Bronchial epithelial cell (primary cell): Measurements from ENCODE around the gene APPL1. TPM values are rescaled to one million over a fixed set of nuclear protein-coding genes. Genes with fewer than 3 reads are reported as not detected.

ENCODE experiments used
- DNase-seq: peaks from one replicate; pipeline ENCODE4 v3.0.0-alpha.2; 2010; ENCODE audit warnings: low read depth
- FAIRE-seq: peaks from 2 replicates; lab custom pipeline; 2011; peaks lifted over from hg19 to GRCh38; lab: Jason Lieb, UNC
- H3K27me3 ChIP-seq: 2 replicates; pipeline ENCODE4 v1.5.1; 2011; ENCODE audit warnings: low read length; ENCODE audit not compliant: control insufficient read depth, insufficient read depth
- H3K36me3 ChIP-seq: 2 replicates; pipeline ENCODE4 v1.5.1; 2011; ENCODE audit warnings: low read length; ENCODE audit not compliant: control insufficient read depth, insufficient read depth
- H3K4me3 ChIP-seq: 2 replicates; pipeline ENCODE4 v1.5.1; 2011; ENCODE audit warnings: mild to moderate bottlenecking, low read depth, low read length, control low read depth
- CTCF ChIP-seq: IDR thresholded peaks from 2 replicates; pipeline ENCODE4 v1.5.1; 2011; ENCODE audit warnings: mild to moderate bottlenecking, moderate library complexity, low read length, control low read depth, inconsistent platforms; ENCODE audit not compliant: insufficient read depth, severe bottlenecking
- total RNA-seq: library from RNA; depleted of rRNA; stranded (reverse); fragments of >200 nt; gene quantifications from 2 replicates; pipeline ENCODE4 v1.2.1, GENCODE V29; 2014

Gene APPL1
- total RNA-seq, 1 donor from 2014 or later: 29.5 TPM

DNA sequence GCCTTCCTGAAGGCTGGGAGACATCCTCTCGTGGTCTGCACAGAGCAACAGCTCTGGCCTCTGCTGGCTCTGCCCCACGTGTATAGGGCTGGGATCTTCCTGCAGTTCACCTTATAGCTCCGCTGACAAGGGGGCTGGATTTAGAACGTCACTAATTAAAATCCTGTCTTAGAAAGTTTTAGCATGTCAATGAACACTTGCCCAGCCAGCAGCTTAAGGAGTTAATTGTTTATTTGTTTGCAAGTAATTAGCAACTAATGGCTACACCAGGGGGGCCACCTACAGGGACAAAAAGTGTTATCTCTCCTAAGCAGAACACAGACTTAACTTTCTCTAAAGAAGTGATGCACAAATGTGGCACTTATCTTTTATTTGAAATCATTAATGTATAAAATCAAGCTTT, 27.6 kb upstream of the APPL1 start, which contains the start of gene HESX1:
HESX1 (minus strand) TSS at position 84 of the 403 bp plus-strand sequence; CDS start at position 24, 60 bp downstream.
- TF ChIP-seq CTCF: no peak
- Histone ChIP-seq H3K36me3 (no peaks in the 10 kb centered on the region), H3K4me3 (no peak within 1 kb of the TSS), H3K27me3 (no peaks in the 10 kb centered on the region)
- no peak for FAIRE-seq
- DNase-seq: no peak

DNA sequence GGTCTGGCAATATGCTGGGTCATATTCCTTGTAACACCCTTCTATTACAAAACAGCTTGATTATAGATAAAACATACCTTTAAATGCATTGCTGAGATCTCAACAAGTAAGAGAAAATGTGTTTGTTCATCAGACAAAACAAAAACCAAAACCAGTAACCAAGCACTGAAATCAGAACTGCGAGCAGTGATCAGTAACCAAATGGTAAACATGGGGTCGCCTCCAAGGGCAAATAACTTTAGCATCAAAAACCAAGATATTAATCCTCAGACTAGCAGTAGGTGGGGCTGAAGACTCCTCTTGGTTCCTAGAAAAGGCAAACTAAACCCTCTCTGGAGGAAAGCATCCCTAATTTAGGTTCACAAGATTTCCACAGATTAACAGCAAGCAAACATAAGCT, 21.1 kb upstream of the APPL1 start:
- Histone ChIP-seq H3K36me3 (no peaks in the 10 kb centered on the region), H3K4me3 (no peak overlapping the region), H3K27me3 (no peaks in the 10 kb centered on the region)
- no peak for DNase-seq
- TF ChIP-seq CTCF: no peak
- no peak for FAIRE-seq

- Histone ChIP-seq H3K4me3 (no peak overlapping the region), H3K36me3 (no peaks in the 10 kb centered on the region), H3K27me3 (no peaks in the 10 kb centered on the region)
- no peak for TF ChIP-seq CTCF
- DNase-seq: peak; percentile 47
- no peak for FAIRE-seq
These were observed 5.6 kb upstream of the APPL1 start for GRCh38 chr3:57221883-57222282.

GRCh38 chr3:57224856-57225255, 2.7 kb upstream of the APPL1 start:
- TF ChIP-seq CTCF: no peak
- no peak for FAIRE-seq
- H3K36me3 ChIP-seq: no peaks in the 10 kb centered on the region
- peak; percentile 18 for DNase-seq
- H3K4me3 ChIP-seq: no peak overlapping the region
- H3K27me3 ChIP-seq: no peaks in the 10 kb centered on the region

DNA sequence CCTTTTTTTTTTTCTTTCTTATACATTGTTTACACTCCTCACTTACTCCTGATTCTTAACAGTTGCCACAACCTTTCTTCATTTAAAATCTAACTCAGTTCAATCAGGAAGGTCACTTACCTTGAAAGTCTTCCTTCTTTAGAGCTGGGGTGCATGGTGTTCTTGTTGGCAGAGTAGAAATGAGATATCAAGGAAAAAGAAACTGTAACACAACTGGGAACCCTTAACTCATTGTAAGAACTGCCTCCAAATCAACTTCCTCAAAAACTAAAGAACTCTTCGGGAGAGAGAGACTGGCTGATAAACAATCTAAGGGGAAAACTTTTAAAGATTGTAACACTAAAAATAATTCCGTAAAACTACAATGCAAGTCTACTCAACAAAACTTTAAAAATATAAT, 1.4 kb upstream of the APPL1 start:
- Histone ChIP-seq H3K4me3 (no peak overlapping the region), H3K27me3 (no peaks in the 10 kb centered on the region), H3K36me3 (no peaks in the 10 kb centered on the region)
- no peak for DNase-seq
- no peak for TF ChIP-seq CTCF
- no peak for FAIRE-seq
